Measurements from ENCODE around the gene ADCY10. TPM values are rescaled to one million over a fixed set of nuclear protein-coding genes. Genes with fewer than 3 reads are reported as not detected.

The ADCY10 gene
- total RNA-seq, 1 experiment from 2014 or later = 0.35 TPM

DNA sequence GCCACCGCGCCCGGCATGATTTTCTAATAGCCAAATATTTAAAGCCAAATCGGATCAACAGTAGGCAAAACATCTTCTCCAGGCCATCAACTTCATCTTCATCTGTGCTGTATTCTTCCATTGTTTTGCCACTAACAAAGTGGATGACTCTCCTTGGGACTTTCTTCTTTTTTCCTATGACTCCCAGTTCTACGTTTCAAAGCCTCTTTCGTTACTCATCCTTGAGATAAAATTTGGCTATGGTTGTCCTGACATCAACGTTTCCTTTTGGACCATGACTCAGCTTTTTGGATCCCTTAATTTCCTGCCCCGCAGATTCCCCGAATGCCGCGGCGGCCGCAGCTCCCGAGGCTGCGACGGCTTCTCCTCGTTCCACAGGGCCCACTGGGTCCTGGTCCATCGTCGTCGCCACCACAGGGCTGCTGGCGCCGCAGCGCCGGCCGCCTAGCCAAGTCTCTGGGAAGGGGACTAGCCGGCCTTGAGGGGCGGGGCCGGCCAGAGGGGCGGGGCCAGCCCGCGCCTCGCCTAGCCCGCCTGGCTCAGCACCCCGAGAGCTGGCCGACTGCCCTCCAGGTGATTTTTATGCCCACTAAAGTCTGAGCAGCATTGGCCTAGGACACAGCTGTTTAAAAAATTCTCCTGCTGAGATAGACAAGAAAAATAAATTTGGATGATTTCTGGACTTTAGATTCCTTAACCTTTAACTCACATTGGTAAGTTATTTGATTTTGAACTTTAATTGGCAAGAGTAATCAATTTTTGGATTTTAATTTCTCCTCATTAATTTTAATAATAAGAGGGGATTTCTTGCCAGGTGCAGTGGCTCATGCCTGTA lies 93.9 kb downstream of the ADCY10 start:
- DNase-seq (ENCODE audit: unreplicated experiment) = peak; percentile 90
- H3K9me3 Mint-ChIP-seq (ENCODE audit: unreplicated experiment) = peaks cover 11% of the 10 kb centered on the region
- TF ChIP-seq, protein P1, sequence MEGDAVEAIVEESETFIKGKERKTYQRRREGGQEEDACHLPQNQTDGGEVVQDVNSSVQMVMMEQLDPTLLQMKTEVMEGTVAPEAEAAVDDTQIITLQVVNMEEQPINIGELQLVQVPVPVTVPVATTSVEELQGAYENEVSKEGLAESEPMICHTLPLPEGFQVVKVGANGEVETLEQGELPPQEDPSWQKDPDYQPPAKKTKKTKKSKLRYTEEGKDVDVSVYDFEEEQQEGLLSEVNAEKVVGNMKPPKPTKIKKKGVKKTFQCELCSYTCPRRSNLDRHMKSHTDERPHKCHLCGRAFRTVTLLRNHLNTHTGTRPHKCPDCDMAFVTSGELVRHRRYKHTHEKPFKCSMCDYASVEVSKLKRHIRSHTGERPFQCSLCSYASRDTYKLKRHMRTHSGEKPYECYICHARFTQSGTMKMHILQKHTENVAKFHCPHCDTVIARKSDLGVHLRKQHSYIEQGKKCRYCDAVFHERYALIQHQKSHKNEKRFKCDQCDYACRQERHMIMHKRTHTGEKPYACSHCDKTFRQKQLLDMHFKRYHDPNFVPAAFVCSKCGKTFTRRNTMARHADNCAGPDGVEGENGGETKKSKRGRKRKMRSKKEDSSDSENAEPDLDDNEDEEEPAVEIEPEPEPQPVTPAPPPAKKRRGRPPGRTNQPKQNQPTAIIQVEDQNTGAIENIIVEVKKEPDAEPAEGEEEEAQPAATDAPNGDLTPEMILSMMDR (IDR thresholded peaks at IDR 0.05; ENCODE audit: unreplicated experiment) = no peak
- TSS peak; percentile 89 for BruUV-seq (replicated peaks)
- peak overlapping the region; percentile 74 for H3K27ac Mint-ChIP-seq (ENCODE audit: low read depth, unreplicated experiment)
- ChIA-PET CTCF (interaction anchor here (0.6 to 1.2 kb wide), 4 partner anchors 20 to 262 kb away, joined by 3 to 5 read pairs (median 3); no protein-coding TSS in a partner anchor), POLR2A (interaction anchor here (0.7 to 2.7 kb wide), 12 partner anchors 9 to 124 kb away, joined by 3 to 22 read pairs (median 4); partner anchors contain the start of genes DCAF6 and MPC2)
- H3K27me3 Mint-ChIP-seq (ENCODE audit: insufficient read depth, unreplicated experiment) = no peaks in the 10 kb centered on the region
- peaks cover 25% of the 10 kb centered on the region for H3K4me1 Mint-ChIP-seq (ENCODE audit: insufficient read depth, unreplicated experiment)
- no peaks in the 10 kb centered on the region for H3K36me3 Mint-ChIP-seq (ENCODE audit: insufficient read depth, unreplicated experiment)
- H3K4me3 Mint-ChIP-seq (ENCODE audit: unreplicated experiment) = peak overlapping the region; percentile 69
- intact Hi-C loops (cut with micrococcal nuclease) = loop anchor here (1.0 kb wide), 1 partner anchor 116 kb away; the partner anchor contains the start of gene DCAF6

DNA sequence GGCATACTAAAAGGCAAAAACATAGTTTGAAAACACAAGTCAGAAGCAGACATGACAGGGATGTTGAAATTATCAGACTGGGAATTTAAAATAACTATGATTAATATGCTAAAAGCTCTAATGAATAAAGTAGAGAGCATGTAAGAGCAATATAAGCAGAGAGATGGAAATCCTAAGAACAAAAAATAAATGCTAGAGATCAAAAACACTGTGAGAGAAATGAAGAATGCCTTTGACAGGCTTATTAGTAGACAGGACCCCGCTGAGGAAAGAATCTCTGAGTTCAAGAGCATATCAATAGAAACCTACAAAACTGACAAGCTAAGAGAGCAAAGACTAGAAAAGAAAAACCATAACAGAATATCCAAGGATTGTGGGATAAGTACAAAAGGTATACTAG lies 98.3 kb downstream of the ADCY10 start:
- ChIA-PET CTCF (interaction anchor here (0.7 kb wide), 2 partner anchors 23 to 1633 kb away, joined by 4 to 5 read pairs; no protein-coding TSS in a partner anchor), POLR2A (interaction anchor here (0.7 to 0.9 kb wide), 2 partner anchors 26 to 120 kb away, joined by 3 read pairs; no protein-coding TSS in a partner anchor)
- H3K4me3 Mint-ChIP-seq (ENCODE audit: unreplicated experiment) = no peak overlapping the region
- no peaks in the 10 kb centered on the region for H3K36me3 Mint-ChIP-seq (ENCODE audit: insufficient read depth, unreplicated experiment)
- TF ChIP-seq, protein P1 (IDR thresholded peaks at IDR 0.05; ENCODE audit: unreplicated experiment) = no peak
- H3K27ac Mint-ChIP-seq (ENCODE audit: low read depth, unreplicated experiment) = no peak overlapping the region
- H3K27me3 Mint-ChIP-seq (ENCODE audit: insufficient read depth, unreplicated experiment) = no peaks in the 10 kb centered on the region
- peaks cover 9% of the 10 kb centered on the region for H3K4me1 Mint-ChIP-seq (ENCODE audit: insufficient read depth, unreplicated experiment)
- no peak for DNase-seq (ENCODE audit: unreplicated experiment)
- H3K9me3 Mint-ChIP-seq (ENCODE audit: unreplicated experiment) = peaks cover 19% of the 10 kb centered on the region
- BruUV-seq (replicated peaks) = no TSS peak
- intact Hi-C loops (cut with micrococcal nuclease) = no loop called here

DNA sequence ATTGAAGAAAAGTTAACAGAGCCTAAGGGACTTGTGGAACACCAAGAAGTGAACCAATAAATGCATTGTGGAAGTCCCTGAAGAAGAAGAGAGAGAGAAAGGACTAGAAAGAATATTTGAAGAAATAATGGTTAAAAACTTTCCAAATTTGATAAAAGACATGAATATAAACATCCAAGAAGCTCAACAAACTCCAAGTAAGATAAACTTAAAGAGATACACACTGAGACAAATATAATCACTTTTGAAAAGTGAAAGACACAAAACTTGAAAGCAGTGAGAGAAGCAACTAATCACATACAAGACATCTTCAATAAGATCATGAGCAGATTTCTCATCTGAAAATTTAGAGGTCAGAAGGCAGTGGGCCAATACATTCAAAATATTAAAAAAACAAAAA lies 101.0 kb downstream of the ADCY10 start:
- ChIA-PET POLR2A (interaction anchor here (0.6 to 0.7 kb wide), 2 partner anchors 65 to 1507 kb away, joined by 3 to 4 read pairs; no protein-coding TSS in a partner anchor), CTCF (interaction anchor here (1.1 kb wide), 1 partner anchor 105 kb away, joined by 3 read pairs; no protein-coding TSS in a partner anchor)
- intact Hi-C loops (cut with micrococcal nuclease) = no loop called here
- Mint-ChIP-seq H3K9me3 (ENCODE audit: unreplicated experiment) (peaks cover 19% of the 10 kb centered on the region), H3K27me3 (ENCODE audit: insufficient read depth, unreplicated experiment) (no peaks in the 10 kb centered on the region), H3K36me3 (ENCODE audit: insufficient read depth, unreplicated experiment) (no peaks in the 10 kb centered on the region), H3K27ac (ENCODE audit: low read depth, unreplicated experiment) (no peak overlapping the region), H3K4me3 (ENCODE audit: unreplicated experiment) (no peak overlapping the region), H3K4me1 (ENCODE audit: insufficient read depth, unreplicated experiment) (peaks cover 6% of the 10 kb centered on the region)
- no peak for DNase-seq (ENCODE audit: unreplicated experiment)
- no TSS peak for BruUV-seq (replicated peaks)
- TF ChIP-seq, protein P1 (IDR thresholded peaks at IDR 0.05; ENCODE audit: unreplicated experiment) = no peak

DNA sequence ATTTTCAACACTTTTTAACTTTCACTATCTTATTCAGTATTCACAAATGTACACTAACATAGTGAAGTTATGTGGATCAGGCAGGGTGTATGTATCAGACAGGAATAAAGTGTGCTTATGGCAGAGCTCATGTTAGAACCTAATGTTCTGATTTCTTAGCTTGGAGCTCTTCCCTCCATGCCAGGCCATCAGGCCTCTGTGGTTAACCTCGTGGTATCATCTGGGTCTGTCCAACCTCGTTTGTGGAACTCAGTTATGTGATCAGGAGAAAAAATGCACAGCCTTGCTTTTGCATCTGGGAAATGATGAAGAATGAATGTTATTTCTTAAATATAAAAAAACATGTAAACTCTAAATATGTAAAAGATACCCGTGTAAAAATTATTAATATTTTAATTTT lies 105.2 kb downstream of the ADCY10 start:
- intact Hi-C loops (cut with micrococcal nuclease) = loop anchor here (10.0 kb wide), 1 partner anchor 254 kb away; the partner anchor contains the start of gene CREG1
- TF ChIP-seq, protein P1 (IDR thresholded peaks at IDR 0.05; ENCODE audit: unreplicated experiment) = no peak
- peaks cover 18% of the 10 kb centered on the region for H3K4me1 Mint-ChIP-seq (ENCODE audit: insufficient read depth, unreplicated experiment)
- no peaks in the 10 kb centered on the region for H3K36me3 Mint-ChIP-seq (ENCODE audit: insufficient read depth, unreplicated experiment)
- H3K9me3 Mint-ChIP-seq (ENCODE audit: unreplicated experiment) = peaks cover 9% of the 10 kb centered on the region
- ChIA-PET POLR2A (interaction anchor here (0.6 to 3.4 kb wide), 11 partner anchors 8 to 291 kb away, joined by 3 to 18 read pairs (median 6); partner anchors contain the start of genes DCAF6 and MPZL1), CTCF (interaction anchor here (0.5 to 1.9 kb wide), 10 partner anchors 16 to 407 kb away, joined by 3 to 8 read pairs (median 3); partner anchors contain the start of gene MPZL1)
- H3K27me3 Mint-ChIP-seq (ENCODE audit: insufficient read depth, unreplicated experiment) = no peaks in the 10 kb centered on the region
- no peak overlapping the region for H3K4me3 Mint-ChIP-seq (ENCODE audit: unreplicated experiment)
- H3K27ac Mint-ChIP-seq (ENCODE audit: low read depth, unreplicated experiment) = no peak overlapping the region
- no peak for DNase-seq (ENCODE audit: unreplicated experiment)
- no TSS peak for BruUV-seq (replicated peaks)
